Caco-2 (cell line): ENCODE results near the gene HOXA7. TPM values are rescaled to one million over a fixed set of nuclear protein-coding genes. Genes with fewer than 3 reads are reported as not detected.
A peak's percentile ranks its signal among the peaks of the same experiment; 100 is the strongest.

ENCODE experiments used
- BruUV-seq: library from RNA; stranded (reverse); fragments of 400-500 nt; replicated peaks from 2 replicates; lab custom pipeline; 2021; lab: Mats Ljungman, UMichigan
- CTCF ChIA-PET: fragments of 300-600 bp; sonication (Branson Sonifier 250); formaldehyde crosslinking; loops from one replicate; lab custom pipeline; 2022; ENCODE audit warnings: antibody characterized with exemption; lab: Charles Lee
- POLR2A ChIA-PET: fragments of 300-600 bp; sonication (Branson Sonifier 250); formaldehyde crosslinking; loops from one replicate; lab custom pipeline; 2022; ENCODE audit warnings: antibody characterized with exemption; lab: Charles Lee
- DNase-seq, 2 experiments: peaks; one replicate each; pipeline versions ENCODE4 v3.0.0 to v3.0.0-alpha.2; 2020 to 2022
- H3K27me3 ChIP-seq: replicated peaks from 2 replicates; pipeline ENCODE4 v1.6.0; 2011; ENCODE audit warnings: low read length; ENCODE audit not compliant: control insufficient read depth, insufficient read depth
- H3K36me3 ChIP-seq: 2 replicates; pipeline ENCODE4 v1.5.1; 2011; ENCODE audit warnings: low read length; ENCODE audit not compliant: control insufficient read depth, insufficient read depth
- H3K4me1 ChIP-seq: fragments of 250-450 bp; sonication (Bioruptor Pico); 2 replicates; pipeline ENCODE4 v1.5.1; 2020; ENCODE audit warnings: mild to moderate bottlenecking
- H3K4me3 ChIP-seq: 2 replicates; pipeline ENCODE4 v1.5.1; 2011; ENCODE audit warnings: low read depth, mild to moderate bottlenecking, control low read depth, low read length
- H3K9me3 ChIP-seq: fragments of 250-450 bp; sonication (Bioruptor Pico); 2 replicates; pipeline ENCODE4 v1.5.1; 2020; ENCODE audit warnings: mild to moderate bottlenecking, moderate library complexity
- H3K27ac Mint-ChIP-seq: one replicate; pipeline ENCODE4 v1.8.0; 2022; ENCODE audit warnings: mixed read lengths; ENCODE audit not compliant: unreplicated experiment
- H3K27me3 Mint-ChIP-seq: one replicate; pipeline ENCODE4 v1.8.0; 2022; ENCODE audit warnings: mixed read lengths; ENCODE audit not compliant: insufficient read depth, unreplicated experiment
- H3K36me3 Mint-ChIP-seq: one replicate; pipeline ENCODE4 v1.8.0; 2022; ENCODE audit warnings: mild to moderate bottlenecking, mixed read lengths; ENCODE audit not compliant: insufficient read depth, unreplicated experiment
- H3K4me1 Mint-ChIP-seq: one replicate; pipeline ENCODE4 v1.8.0; 2022; ENCODE audit warnings: low read depth, mixed read lengths; ENCODE audit not compliant: unreplicated experiment
- H3K4me3 Mint-ChIP-seq: one replicate; pipeline ENCODE4 v1.8.0; 2022; ENCODE audit warnings: mild to moderate bottlenecking, moderate library complexity, mixed read lengths; ENCODE audit not compliant: unreplicated experiment
- H3K9me3 Mint-ChIP-seq: one replicate; pipeline ENCODE4 v1.8.0; 2022; ENCODE audit warnings: mixed read lengths; ENCODE audit not compliant: unreplicated experiment
- CTCF ChIP-seq, 2 experiments: fragments of 200-600 bp in 1 of 2; IDR thresholded peaks; 1 replicate in 1 of 2; 2 replicates in 1 of 2; pipeline versions ENCODE4 v1.5.1 to v1.8.0; 2011 to 2022; ENCODE audit warnings: antibody characterized with exemption in 1 of 2, control low read depth in 1 of 2, inconsistent platforms in 1 of 2, low read depth in 1 of 2, low read length in 1 of 2, mild to moderate bottlenecking in 1 of 2, moderate library complexity in 1 of 2; ENCODE audit not compliant: insufficient read depth in 1 of 2, severe bottlenecking in 1 of 2, unreplicated experiment in 1 of 2
- intact Hi-C: fragments of 100-400 bp; cut with micrococcal nuclease; formaldehyde crosslinking; loops from one replicate; pipeline ENCODE4 v1.10.0; 2022; ENCODE audit not compliant: unreplicated experiment
- total RNA-seq: library from RNA; stranded (reverse); gene quantifications from 2 replicates; pipeline ENCODE4 v1.2.3, GENCODE V29; 2022

HOXA7 gene
- total RNA-seq, 1 experiment from 2014 or later, result 19.9 TPM

- peak in 1 of 2 experiments; percentile 10 for TF ChIP-seq CTCF (IDR thresholded peaks at IDR 0.05; ENCODE audit: insufficient read depth in 1 of 2, low read depth in 1 of 2, low read length in 1 of 2, severe bottlenecking in 1 of 2, unreplicated experiment in 1 of 2)
- CTCF ChIA-PET, result interaction anchor here (0.8 to 1.5 kb wide), 7 partner anchors 11 to 162 kb away, joined by 3 to 9 read pairs (median 4); partner anchors contain the start of gene HOXA4
- Histone ChIP-seq H3K27me3 (no peaks in the 10 kb centered on the region), H3K4me1 (peaks cover 30% of the 10 kb centered on the region), H3K36me3 (no peaks in the 10 kb centered on the region; the same call in 1 of the 2 replicates), H3K9me3 (no peaks in the 10 kb centered on the region), H3K4me3 (peak overlapping the region; percentile 41)
- peak overlapping the region; percentile 87 for H3K27ac Mint-ChIP-seq
- no peaks in the 10 kb centered on the region for H3K9me3 Mint-ChIP-seq
- no peaks in the 10 kb centered on the region for H3K27me3 Mint-ChIP-seq
- peak overlapping the region; percentile 85 for H3K4me3 Mint-ChIP-seq
- peak in 1 of 2 experiments; percentile 30 for DNase-seq
- no TSS peak for BruUV-seq
- peaks cover 20% of the 10 kb centered on the region for H3K4me1 Mint-ChIP-seq
- peaks cover 35% of the 10 kb centered on the region for H3K36me3 Mint-ChIP-seq
- intact Hi-C loops, result no loop called here
- POLR2A ChIA-PET, result interaction anchor here (0.5 to 1.4 kb wide), 6 partner anchors 9 to 247 kb away, joined by 3 to 8 read pairs (median 6); partner anchors contain the start of genes HOXA4 and SKAP2
Measured at GRCh38 chr7:27111042-27111750, 45.3 kb downstream of the HOXA7 start.

GRCh38 chr7:27110186-27111031 lies 46.1 kb downstream of the HOXA7 start:
- Histone ChIP-seq H3K9me3 (no peaks in the 10 kb centered on the region), H3K27me3 (no peaks in the 10 kb centered on the region), H3K36me3 (no peaks in the 10 kb centered on the region; the same call in 1 of the 2 replicates), H3K4me3 (peak overlapping the region; percentile 41), H3K4me1 (peaks cover 30% of the 10 kb centered on the region)
- intact Hi-C loops, result loop anchor here (1.0 kb wide), 2 partner anchors 12 to 14 kb away; no protein-coding TSS in a partner anchor
- ChIA-PET CTCF (interaction anchor here (0.8 to 1.5 kb wide), 7 partner anchors 12 to 161 kb away, joined by 3 to 9 read pairs (median 4); partner anchors contain the start of gene HOXA4), POLR2A (interaction anchor here (0.5 to 1.4 kb wide), 6 partner anchors 10 to 246 kb away, joined by 3 to 8 read pairs (median 6); partner anchors contain the start of genes HOXA4 and SKAP2)
- BruUV-seq, result no TSS peak
- peaks cover 16% of the 10 kb centered on the region for H3K4me1 Mint-ChIP-seq
- peak overlapping the region; percentile 87 for H3K27ac Mint-ChIP-seq
- peaks cover 32% of the 10 kb centered on the region for H3K36me3 Mint-ChIP-seq
- no peaks in the 10 kb centered on the region for H3K27me3 Mint-ChIP-seq
- H3K9me3 Mint-ChIP-seq, result no peaks in the 10 kb centered on the region
- H3K4me3 Mint-ChIP-seq, result peak overlapping the region; percentile 85
- no peak for TF ChIP-seq CTCF (IDR thresholded peaks at IDR 0.05; ENCODE audit: insufficient read depth in 1 of 2, low read depth in 1 of 2, low read length in 1 of 2, severe bottlenecking in 1 of 2, unreplicated experiment in 1 of 2)
- DNase-seq, result peak; percentile 90 to 93
